NB4 (cell line): ENCODE measurements around the gene TEAD1.

Experiments used
- CTCF ChIP-seq: IDR thresholded peaks from one replicate; pipeline ENCODE4 v1.5.1; 2012; ENCODE audit warnings: low read depth, low read length
- POLR2A ChIP-seq: IDR thresholded peaks from 2 replicates; pipeline ENCODE4 v1.6.1; 2011; ENCODE audit warnings: mild to moderate bottlenecking; ENCODE audit not compliant: insufficient read length; ENCODE audit errors: extremely low read depth

DNA sequence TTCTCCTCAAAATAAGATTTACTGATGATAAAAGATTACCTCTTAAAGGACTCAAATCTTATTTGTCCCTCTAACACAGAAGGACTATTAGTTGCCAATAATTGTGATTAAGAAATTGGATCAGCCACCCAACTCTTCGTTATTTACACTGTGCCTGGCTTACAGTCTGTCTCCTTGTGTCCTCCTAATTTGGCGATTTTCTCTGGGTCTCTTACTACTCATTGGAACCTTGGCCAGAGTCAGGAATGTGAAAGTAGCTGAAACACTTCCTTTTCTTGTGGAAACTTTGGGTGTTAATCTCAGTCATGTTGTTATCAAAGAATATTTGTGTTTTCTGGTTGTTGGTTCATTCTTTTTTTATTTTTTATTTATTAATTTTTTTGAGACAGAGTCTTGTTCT is 83.2 kb downstream of the TEAD1 start:
- TF ChIP-seq CTCF = no peak
- no peak for TF ChIP-seq POLR2A
